Coronary artery (tissue), 2 donors: ENCODE data around the gene LMTK2.
A peak's percentile ranks its signal among the peaks of the same experiment; 100 is the strongest.

Source experiments
- DNase-seq: peaks from one replicate; pipeline ENCODE4 v3.0.0-alpha.2; 2017; ENCODE audit warnings: low spot score
- H3K27ac ChIP-seq, 2 donors: fragments of 200-600 bp; sonication (generic); one replicate each; pipeline ENCODE4 v1.5.1; 2016 to 2019
- H3K4me3 ChIP-seq: fragments of 200-600 bp; sonication (generic); 2 replicates; pipeline ENCODE4 v1.5.1; 2016; ENCODE audit warnings: mild to moderate bottlenecking, moderate library complexity
- TF ChIP-seq, protein P1 (sequence below): fragments of 200-600 bp; sonication (generic); IDR thresholded peaks from one replicate; pipeline ENCODE4 v1.5.1; 2019; ENCODE audit warnings: antibody characterized with exemption

Gene LMTK2

GRCh38 chr7:98102170-98102569, 4.5 kb upstream of the LMTK2 start:
- H3K27ac ChIP-seq = no peak overlapping the region
- no peak for DNase-seq
- no peak overlapping the region for H3K4me3 ChIP-seq
- TF ChIP-seq, protein P1, sequence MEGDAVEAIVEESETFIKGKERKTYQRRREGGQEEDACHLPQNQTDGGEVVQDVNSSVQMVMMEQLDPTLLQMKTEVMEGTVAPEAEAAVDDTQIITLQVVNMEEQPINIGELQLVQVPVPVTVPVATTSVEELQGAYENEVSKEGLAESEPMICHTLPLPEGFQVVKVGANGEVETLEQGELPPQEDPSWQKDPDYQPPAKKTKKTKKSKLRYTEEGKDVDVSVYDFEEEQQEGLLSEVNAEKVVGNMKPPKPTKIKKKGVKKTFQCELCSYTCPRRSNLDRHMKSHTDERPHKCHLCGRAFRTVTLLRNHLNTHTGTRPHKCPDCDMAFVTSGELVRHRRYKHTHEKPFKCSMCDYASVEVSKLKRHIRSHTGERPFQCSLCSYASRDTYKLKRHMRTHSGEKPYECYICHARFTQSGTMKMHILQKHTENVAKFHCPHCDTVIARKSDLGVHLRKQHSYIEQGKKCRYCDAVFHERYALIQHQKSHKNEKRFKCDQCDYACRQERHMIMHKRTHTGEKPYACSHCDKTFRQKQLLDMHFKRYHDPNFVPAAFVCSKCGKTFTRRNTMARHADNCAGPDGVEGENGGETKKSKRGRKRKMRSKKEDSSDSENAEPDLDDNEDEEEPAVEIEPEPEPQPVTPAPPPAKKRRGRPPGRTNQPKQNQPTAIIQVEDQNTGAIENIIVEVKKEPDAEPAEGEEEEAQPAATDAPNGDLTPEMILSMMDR = no peak

- Histone ChIP-seq H3K4me3 (no peak overlapping the region), H3K27ac (no peak overlapping the region)
- TF ChIP-seq, protein P1 = no peak
- no peak for DNase-seq
These were observed 619 bp upstream of the LMTK2 start for GRCh38 chr7:98105942-98106544.

DNA sequence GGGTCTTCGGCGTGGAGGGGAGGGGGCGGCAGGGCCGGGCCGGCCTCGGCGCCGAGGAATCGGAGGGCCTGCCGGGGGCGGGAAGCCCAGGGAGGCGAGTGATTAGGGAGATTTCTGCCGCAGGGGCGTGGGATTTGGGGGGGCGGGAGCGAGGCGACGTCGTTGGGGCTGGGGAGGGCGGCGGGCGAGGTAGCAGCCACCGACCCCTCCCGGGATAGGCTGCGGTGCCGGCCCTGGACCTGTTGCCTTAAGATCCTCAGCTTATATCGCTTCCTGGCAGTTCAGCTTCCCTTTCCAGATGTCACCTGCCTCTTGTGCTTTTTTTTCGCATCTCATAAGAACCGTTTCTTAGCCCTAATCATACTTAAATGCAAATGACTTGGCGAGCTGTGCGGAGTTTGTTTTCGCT, 655 bp downstream of the LMTK2 start:
- Histone ChIP-seq H3K27ac (peak overlapping the region; percentile 72 to 87), H3K4me3 (peak overlapping the region; percentile 91)
- no peak for DNase-seq
- TF ChIP-seq, protein P1 = no peak

GRCh38 chr7:98110249-98111022, 3.8 kb downstream of the LMTK2 start:
- TF ChIP-seq, protein P1 = no peak
- Histone ChIP-seq H3K27ac (no peak overlapping the region), H3K4me3 (no peak overlapping the region)
- DNase-seq = no peak

DNA sequence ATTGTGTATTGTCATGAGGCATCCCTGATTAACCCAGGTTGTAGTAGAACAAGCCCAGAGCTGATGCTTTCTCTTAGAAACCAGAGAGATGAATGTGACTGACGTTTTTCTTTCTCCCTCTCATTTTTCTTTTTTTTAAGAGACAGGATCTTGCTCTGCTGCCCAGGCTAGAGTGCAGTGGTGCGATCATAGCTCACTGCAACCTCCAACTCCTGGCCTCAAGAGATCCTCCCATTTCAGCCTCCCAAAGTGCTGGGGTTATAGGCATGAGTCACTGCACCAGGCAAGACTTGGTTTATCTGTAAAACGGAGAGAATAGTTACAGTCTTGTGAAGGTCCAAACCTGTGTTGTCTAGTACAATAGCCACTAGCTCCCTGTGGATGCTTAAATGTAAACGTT, 5.4 kb downstream of the LMTK2 start:
- TF ChIP-seq, protein P1 = no peak
- Histone ChIP-seq H3K4me3 (no peak overlapping the region), H3K27ac (no peak overlapping the region)
- no peak for DNase-seq

- Histone ChIP-seq H3K27ac (no peak overlapping the region), H3K4me3 (no peak overlapping the region)
These were observed 9.3 kb downstream of the LMTK2 start for GRCh38 chr7:98115746-98116525.

More at GRCh38 chr7:98115746-98116525, 9.3 kb downstream of the LMTK2 start:
- TF ChIP-seq, protein P1 = no peak
- DNase-seq = no peak
